HG03457 (cell line): Measurements from ENCODE around the gene ZNF385C.

ENCODE experiments used
- ATAC-seq: cut with Tn5 transposase; IDR thresholded peaks from one replicate; pipeline ENCODE4 v1.9.1; 2021; ENCODE audit warnings: moderate number of reproducible peaks; ENCODE audit not compliant: unreplicated experiment

Gene ZNF385C

DNA sequence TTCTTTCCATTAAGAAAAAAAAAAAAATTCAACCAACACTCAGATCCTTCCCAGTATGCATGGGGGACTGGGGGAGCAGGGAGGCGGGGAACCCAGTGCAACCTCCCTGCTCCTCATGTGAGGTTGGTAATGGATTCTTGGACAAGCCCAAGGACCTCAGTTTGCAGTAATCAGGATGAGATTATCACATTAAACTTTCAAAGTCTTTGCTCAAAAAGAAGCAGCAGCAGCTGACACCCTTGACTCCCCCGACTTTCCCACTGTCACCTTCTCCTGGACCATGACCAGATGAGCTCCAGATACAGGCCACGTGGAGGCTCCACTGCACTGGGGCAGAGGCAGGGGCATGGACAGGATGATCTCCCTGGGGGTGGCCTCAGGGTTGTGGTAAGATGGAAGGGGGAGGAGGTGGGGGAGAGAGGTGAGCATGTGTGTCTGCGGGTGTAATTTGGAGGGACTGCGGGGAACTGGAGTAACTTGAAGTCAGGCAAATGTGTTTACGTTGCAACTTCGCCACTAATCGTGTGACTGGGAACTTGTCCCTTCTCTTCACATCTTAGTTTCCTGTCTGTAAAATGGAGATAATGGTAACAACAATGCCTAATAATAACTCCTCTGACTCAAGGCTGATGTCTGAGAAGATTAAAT, 19.8 kb downstream of the ZNF385C start:
- no peak for ATAC-seq

- ATAC-seq = no peak
Observed at GRCh38 chr17:42077755-42078154, 20.5 kb downstream of the ZNF385C start.

DNA sequence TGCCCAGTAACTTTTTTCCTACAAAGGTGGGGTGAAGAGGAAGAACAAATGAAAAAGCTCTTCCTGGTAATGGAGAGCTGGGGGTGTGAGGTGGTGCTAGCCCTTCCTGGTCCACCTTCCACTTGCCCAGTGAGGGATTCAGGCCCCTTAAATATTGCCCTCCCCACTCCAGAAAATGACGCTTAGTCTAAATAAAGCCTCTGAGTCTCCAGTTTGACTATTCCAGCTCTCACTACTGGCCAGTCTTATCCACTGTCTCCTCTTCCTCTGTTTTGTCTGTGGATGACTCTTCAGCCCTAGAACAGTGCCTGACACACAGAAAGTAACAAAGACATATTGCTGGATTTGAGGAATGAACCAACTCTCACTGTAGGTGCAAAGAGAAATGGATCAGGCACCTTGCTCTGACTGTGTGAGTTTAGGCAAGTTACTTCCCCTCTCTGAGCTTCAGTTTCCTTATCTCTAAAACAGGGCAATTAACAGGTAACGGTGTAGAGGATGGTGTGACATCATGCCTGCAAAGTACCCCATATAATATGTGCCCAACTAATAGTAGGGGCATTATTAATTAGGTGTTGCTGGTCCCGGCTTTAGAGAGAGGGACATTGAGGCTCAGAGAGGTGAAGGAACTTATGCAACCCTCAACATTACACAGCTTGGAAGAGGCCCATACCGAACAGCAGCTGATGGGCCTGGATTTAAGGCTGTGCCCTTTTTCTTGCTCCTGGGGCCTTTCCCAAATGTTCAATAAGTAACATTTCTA, 21.3 kb downstream of the ZNF385C start:
- ATAC-seq = no peak

GRCh38 chr17:42075789-42076188, 22.5 kb downstream of the ZNF385C start:
- ATAC-seq = no peak

DNA sequence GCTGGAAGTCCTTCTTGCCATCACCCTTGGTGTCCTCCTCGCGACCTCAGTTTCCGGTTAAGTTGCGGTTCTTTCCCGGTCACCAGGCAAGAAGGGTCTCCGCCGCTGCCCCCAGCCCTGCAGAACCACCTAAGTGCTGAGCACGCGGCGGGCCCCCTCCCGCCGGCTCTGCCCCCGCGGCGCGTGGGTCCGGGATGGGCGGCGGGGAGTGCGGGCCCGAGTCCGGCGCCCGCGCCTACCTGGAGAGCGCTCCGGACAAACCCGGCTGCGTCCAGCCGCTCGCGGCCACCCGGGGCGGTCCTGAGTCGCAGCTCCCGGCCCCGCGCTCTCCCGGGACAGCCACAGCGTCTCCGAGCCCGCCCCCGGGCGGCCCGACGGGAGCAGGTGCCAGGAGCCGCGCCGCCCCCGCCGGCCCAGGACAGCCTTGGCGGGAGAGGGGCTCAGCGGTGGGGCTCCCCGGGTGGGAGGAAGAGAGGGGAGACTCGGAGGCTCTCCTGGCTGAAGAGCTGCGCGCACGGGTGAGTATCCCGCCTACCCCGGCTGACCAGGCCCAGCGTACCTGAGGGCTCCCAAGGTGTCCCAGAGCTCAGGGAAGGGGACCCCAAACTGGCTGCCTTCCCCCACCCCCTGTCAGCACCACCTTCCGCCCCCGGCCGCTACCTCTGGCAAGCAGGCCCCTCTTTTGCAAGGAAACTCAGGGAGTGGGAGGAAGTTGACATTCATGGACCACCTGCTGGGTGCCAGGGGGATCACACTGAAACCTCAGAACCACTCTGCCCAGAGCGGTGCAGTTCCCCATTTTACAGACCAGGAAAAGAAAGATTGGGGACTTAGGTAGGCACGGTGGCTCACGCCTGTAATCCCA, 25.7 kb downstream of the ZNF385C start:
- no peak for ATAC-seq

DNA sequence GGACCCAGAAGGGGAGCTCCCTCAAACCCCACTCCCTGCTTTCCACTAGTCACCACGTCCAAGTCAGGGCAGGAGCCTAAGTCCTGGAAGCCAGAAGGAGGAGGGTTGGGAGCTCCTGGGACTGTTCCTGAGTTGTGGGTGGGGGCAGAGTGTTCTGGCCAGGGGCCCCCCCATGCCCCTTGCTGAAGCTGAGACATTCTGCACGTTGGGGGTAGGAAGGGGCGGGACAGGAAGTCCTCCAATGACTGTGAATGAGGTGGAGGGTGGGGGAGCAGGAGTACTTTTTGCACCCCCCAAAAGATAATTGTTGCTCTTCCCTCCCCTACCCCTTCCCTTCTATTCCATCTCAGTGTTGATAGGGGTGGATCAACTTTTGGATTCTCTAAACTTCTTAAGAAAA, 26.5 kb downstream of the ZNF385C start:
- no peak for ATAC-seq

DNA sequence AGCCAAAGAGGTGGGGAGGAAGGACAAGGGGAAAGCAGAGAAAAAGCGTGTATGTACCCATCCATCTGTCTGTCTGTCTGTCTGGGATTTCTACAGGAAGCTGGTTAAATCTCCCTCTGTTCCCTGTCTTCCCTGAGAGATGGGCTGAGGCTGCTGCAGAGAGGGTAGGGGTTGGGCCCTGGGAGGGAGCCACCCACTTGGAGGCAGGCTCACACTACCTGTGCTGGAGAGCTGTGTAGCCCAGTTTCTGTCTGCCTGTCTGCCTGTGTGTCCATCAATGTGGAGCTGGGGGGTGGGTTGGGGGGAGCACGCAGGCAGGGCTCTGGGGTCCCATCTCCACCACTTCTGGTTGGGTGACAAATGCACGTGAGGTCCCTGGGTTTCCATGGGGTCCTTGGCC, 29.3 kb downstream of the ZNF385C start:
- ATAC-seq = no peak

- ATAC-seq = no peak
Observed at GRCh38 chr17:42067371-42068091, 30.7 kb downstream of the ZNF385C start.

DNA sequence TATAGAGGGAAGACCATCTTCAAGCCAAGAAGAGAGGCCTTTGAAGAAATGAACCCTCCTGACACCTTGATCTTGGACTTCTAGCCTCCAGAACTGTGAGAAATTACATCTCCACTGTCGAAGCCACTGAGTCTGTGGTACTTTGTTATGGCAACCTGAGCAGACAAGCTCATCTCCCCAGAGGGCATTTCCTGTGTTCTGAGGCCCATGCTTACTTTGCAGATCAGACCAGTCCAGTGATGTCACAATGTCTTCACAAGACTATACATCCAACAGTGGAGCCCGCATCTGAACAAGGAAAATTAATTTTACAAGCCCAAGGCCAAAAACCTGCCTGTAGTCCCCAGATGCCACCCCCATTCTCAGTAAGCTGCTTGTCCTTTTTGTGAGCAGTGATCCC, 33.1 kb downstream of the ZNF385C start:
- ATAC-seq = no peak

- no peak for ATAC-seq
Observed at GRCh38 chr17:42062681-42063080, 35.6 kb downstream of the ZNF385C start.

DNA sequence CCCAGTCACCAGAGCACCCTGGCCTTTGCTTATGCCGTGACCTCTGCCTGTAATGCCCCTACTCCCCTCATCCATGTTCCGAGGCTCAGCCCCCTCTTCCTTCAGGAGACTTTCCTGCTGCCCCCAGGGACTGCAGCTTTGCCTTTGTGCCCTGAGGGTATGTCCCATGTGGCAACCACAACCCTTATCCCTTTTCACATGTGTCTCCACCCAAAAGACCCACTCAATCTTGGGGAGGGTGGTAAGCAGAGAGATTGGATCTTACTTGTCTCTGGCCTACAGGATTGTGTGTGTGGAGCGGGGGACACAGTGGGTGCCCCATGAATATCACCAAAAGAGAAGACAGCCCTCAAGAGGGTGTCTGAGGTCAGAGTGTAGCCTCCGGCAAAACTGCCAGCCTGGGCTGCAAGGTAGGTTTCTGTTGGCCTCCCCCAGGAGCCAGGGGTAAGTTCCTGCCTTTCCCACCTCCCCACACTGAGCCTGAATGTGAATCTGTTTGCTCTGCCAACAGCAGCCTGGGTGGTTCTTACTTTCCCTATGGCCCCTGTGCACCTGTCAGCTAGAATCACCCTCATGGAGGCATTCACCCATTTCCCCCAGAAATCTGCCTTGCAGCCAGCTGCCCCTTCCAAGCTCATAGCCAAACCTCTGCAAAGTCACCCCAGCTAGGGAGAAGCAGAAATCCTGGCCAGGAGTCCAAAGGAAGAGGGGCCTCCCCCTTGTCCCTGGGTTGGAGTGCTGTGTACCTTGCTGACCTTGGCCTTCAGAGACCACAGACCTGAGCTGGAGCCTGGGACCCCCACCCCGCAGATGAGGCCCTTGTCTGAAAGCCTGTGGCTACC, 36.4 kb downstream of the ZNF385C start:
- no peak for ATAC-seq

GRCh38 chr17:42060231-42060630, 38.0 kb downstream of the ZNF385C start:
- no peak for ATAC-seq

DNA sequence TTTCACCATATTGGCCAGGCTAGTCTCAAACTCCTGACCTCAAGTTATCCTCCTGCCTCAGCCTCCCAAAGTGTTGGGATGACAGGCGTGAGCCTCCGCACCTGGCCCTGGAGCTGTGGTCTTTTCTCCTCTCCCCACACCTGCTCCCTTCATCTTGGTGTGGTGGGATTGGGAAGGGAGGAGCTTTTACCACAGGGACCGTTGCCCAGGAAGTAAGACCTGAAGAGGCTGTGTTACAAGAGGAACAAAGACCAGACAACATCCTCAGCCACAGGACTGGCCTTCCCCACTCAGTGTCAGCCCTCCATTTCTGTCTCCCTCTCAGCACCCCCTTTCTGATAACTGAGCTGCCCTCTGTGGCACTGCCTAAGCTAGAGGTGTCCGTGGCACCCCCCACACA, 38.5 kb downstream of the ZNF385C start:
- no peak for ATAC-seq

- no peak for ATAC-seq
Observed at GRCh38 chr17:42058063-42058462, 40.2 kb downstream of the ZNF385C start.

- no peak for ATAC-seq
Observed at GRCh38 chr17:42056635-42057034, 41.6 kb downstream of the ZNF385C start.

- no peak for ATAC-seq
Observed at GRCh38 chr17:42055496-42055895, 42.8 kb downstream of the ZNF385C start.

DNA sequence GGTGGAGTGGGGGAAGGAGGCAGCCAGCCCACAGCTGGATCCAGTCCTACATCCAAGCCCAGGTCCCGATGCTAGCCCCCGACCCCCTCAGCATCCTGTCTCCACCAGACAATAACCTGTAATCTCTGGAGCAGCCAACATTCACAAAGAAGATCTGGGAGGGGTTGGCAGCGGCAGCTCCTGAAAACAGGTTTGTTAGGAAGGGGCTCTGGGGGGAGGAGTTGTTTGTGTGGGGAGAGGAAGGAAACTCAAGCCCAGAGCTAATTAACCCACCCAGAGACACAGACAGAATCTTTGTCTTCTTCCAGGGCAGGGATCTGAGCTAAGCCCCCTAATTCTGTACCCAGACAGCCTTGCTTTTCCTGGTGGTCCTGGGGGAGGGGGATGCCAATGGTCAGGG, 43.2 kb downstream of the ZNF385C start:
- ATAC-seq = no peak

- no peak for ATAC-seq
Observed at GRCh38 chr17:42053731-42054500, 44.4 kb downstream of the ZNF385C start.

- ATAC-seq = no peak
Observed at GRCh38 chr17:42052346-42052877, 45.9 kb downstream of the ZNF385C start.
